ENCODE results near the gene EYS. TPM values are rescaled to one million over a fixed set of nuclear protein-coding genes. Genes with fewer than 3 reads are reported as not detected.

The EYS gene
- total and polyA plus RNA-seq, 4 donors = 0.08 to 0.63 (median 0.36) TPM

- Histone ChIP-seq H3K4me3 (ENCODE audit: low read depth in 1 of 3, low read length in 3 of 3) (no peak overlapping the region), H3K27me3 (ENCODE audit: control insufficient read depth in 4 of 4, insufficient read depth in 4 of 4, low read length in 3 of 4) (no peaks in the 10 kb centered on the region), H3K36me3 (ENCODE audit: control insufficient read depth in 4 of 4, insufficient read depth in 3 of 4, low read depth in 1 of 4, low read length in 3 of 4) (no peaks in the 10 kb centered on the region), H3K9me3 (ENCODE audit: control insufficient read depth in 4 of 4, low read length in 3 of 4) (peaks cover 0 to 11% (median 6%) of the 10 kb centered on the region in 4 donors), H3K4me1 (ENCODE audit: control insufficient read depth in 4 of 4, insufficient read depth in 4 of 4, low read length in 3 of 4) (peaks cover 0 to 3% (median 0%) of the 10 kb centered on the region in 4 donors), H3K27ac (ENCODE audit: low read depth in 1 of 2, low read length in 2 of 2) (no peak overlapping the region), H3K9ac (ENCODE audit: low read depth in 1 of 2, low read length in 2 of 2) (no peak overlapping the region)
- no peak for DNase-seq (ENCODE audit: low spot score)
- no peak for TF ChIP-seq ZBTB33 (IDR thresholded peaks at IDR 0.05)
- TF ChIP-seq MAX (IDR thresholded peaks at IDR 0.05) = no peak
- TF ChIP-seq YY1 (IDR thresholded peaks at IDR 0.05) = no peak
- TF ChIP-seq GABPA (IDR thresholded peaks at IDR 0.05 in 1 of 2, conservative IDR thresholded peaks at IDR 0.05 in 1 of 2) = no peak
- no peak for TF ChIP-seq FOXA1 (IDR thresholded peaks at IDR 0.05)
- TF ChIP-seq FOXA2 (IDR thresholded peaks at IDR 0.05) = no peak
- TF ChIP-seq EGR1 (IDR thresholded peaks at IDR 0.05; ENCODE audit: low read depth in 2 of 2) = no peak
- no peak for TF ChIP-seq CTCF (IDR thresholded peaks at IDR 0.05; ENCODE audit: low read depth, low read length, missing input control)
- TF ChIP-seq HNF4G (IDR thresholded peaks at IDR 0.05) = no peak
- no peak for TF ChIP-seq TAF1 (conservative IDR thresholded peaks at IDR 0.05)
- TF ChIP-seq REST (IDR thresholded peaks at IDR 0.05) = no peak
- no peak for TF ChIP-seq SP1 (IDR thresholded peaks at IDR 0.05)
- no peak for TF ChIP-seq ATF3 (IDR thresholded peaks at IDR 0.05)
- WGBS = 88% methylated on average over 1 of the region's 1 CpG
These were observed 1920.0 kb downstream of the EYS start for GRCh38 chr6:63787021-63787420.

- 87% methylated on average over 1 of the region's 1 CpG for WGBS
- Histone ChIP-seq H3K4me3 (ENCODE audit: low read depth in 1 of 3, low read length in 3 of 3) (no peak overlapping the region), H3K9ac (ENCODE audit: low read depth in 1 of 2, low read length in 2 of 2) (no peak overlapping the region), H3K36me3 (ENCODE audit: control insufficient read depth in 4 of 4, insufficient read depth in 3 of 4, low read depth in 1 of 4, low read length in 3 of 4) (no peaks in the 10 kb centered on the region), H3K9me3 (ENCODE audit: control insufficient read depth in 4 of 4, low read length in 3 of 4) (peaks cover 0 to 11% (median 6%) of the 10 kb centered on the region in 4 donors), H3K4me1 (ENCODE audit: control insufficient read depth in 4 of 4, insufficient read depth in 4 of 4, low read length in 3 of 4) (peaks cover 0 to 3% (median 0%) of the 10 kb centered on the region in 4 donors), H3K27ac (ENCODE audit: low read depth in 1 of 2, low read length in 2 of 2) (no peak overlapping the region), H3K27me3 (ENCODE audit: control insufficient read depth in 4 of 4, insufficient read depth in 4 of 4, low read length in 3 of 4) (no peaks in the 10 kb centered on the region)
- DNase-seq (ENCODE audit: low spot score) = no peak
- TF ChIP-seq RAD21 (IDR thresholded peaks at IDR 0.05) = no peak
These were observed 1922.0 kb downstream of the EYS start for GRCh38 chr6:63785006-63785405.
